Activated T-cell treated with anti-CD3 and anti-CD28 coated beads, Interleukin-2, amount 50 U/mL, for 1 hour (primary cell): ENCODE results near the gene PPP1R2.
"Not testable (repeated sequence)": the region's sequence is repeated elsewhere in the genome, so short reads cannot be mapped to it uniquely, and the experiment has no call there.

Experiments
- DNase-seq: peaks from one replicate; pipeline ENCODE4 v3.0.0-alpha.2; 2020

PPP1R2 gene

GRCh38 chr3:195542698-195543499 lies at the start of gene PPP1R2:
PPP1R2 (minus strand) TSS chr3:195543325; CDS start chr3:195543025, 300 bp downstream.
- DNase-seq, result peak; percentile 93

- DNase-seq, result no peak
These were observed 48.7 kb upstream of the PPP1R2 start for GRCh38 chr3:195591852-195592251.

GRCh38 chr3:195591220-195591619 lies 48.1 kb upstream of the PPP1R2 start:
- DNase-seq, result no peak

GRCh38 chr3:195590381-195590780 lies 47.3 kb upstream of the PPP1R2 start:
- not testable (repeated sequence) for DNase-seq

- not testable (repeated sequence) for DNase-seq
These were observed 46.7 kb upstream of the PPP1R2 start for GRCh38 chr3:195589796-195590195.

- DNase-seq, result no peak
These were observed 44.7 kb upstream of the PPP1R2 start for GRCh38 chr3:195587824-195588223.

- no peak for DNase-seq
These were observed 44.3 kb upstream of the PPP1R2 start for GRCh38 chr3:195587406-195587805.

- no peak for DNase-seq
These were observed 41.4 kb upstream of the PPP1R2 start for GRCh38 chr3:195584543-195584870.

GRCh38 chr3:195583831-195584542 lies 40.9 kb upstream of the PPP1R2 start, which contains the start of gene APOD:
APOD (minus strand) TSS chr3:195583940; CDS start chr3:195579461, 4,479 bp downstream.
- no peak for DNase-seq

- no peak for DNase-seq
These were observed 39.8 kb upstream of the PPP1R2 start for GRCh38 chr3:195582947-195583346.

- DNase-seq, result no peak
These were observed 37.8 kb upstream of the PPP1R2 start for GRCh38 chr3:195580744-195581443.

- no peak for DNase-seq
These were observed 36.2 kb upstream of the PPP1R2 start for GRCh38 chr3:195579281-195579680.

- no peak for DNase-seq
These were observed 35.4 kb upstream of the PPP1R2 start for GRCh38 chr3:195578565-195578964.

- no peak for DNase-seq
These were observed 34.6 kb upstream of the PPP1R2 start for GRCh38 chr3:195577645-195578177.

- DNase-seq, result no peak
These were observed 31.6 kb upstream of the PPP1R2 start for GRCh38 chr3:195574497-195575304.

- DNase-seq, result no peak
These were observed 30.7 kb upstream of the PPP1R2 start for GRCh38 chr3:195573611-195574496.

GRCh38 chr3:195571361-195571760 lies 28.2 kb upstream of the PPP1R2 start:
- no peak for DNase-seq

GRCh38 chr3:195570912-195571311 lies 27.8 kb upstream of the PPP1R2 start:
- no peak for DNase-seq

GRCh38 chr3:195570344-195570743 lies 27.2 kb upstream of the PPP1R2 start:
- DNase-seq, result no peak

GRCh38 chr3:195568630-195569029 lies 25.5 kb upstream of the PPP1R2 start:
- no peak for DNase-seq

- no peak for DNase-seq
These were observed 23.7 kb upstream of the PPP1R2 start for GRCh38 chr3:195566797-195567196.
